Neuronal stem cell (in vitro differentiated cells): ENCODE data around the gene GRID1.

ENCODE experiments used
- DNase-seq: peaks from one replicate; pipeline ENCODE4 v3.0.0-alpha.2; 2013; ENCODE audit warnings: low spot score
- H2AFZ ChIP-seq: one replicate; pipeline ENCODE4 v1.6.1; 2013; ENCODE audit warnings: mild to moderate bottlenecking, low read length, inconsistent platforms
- H2AK5ac ChIP-seq: 2 replicates; pipeline ENCODE4 v1.6.1; 2013; ENCODE audit warnings: low read depth, mild to moderate bottlenecking, inconsistent platforms, low read length, moderate library complexity, mixed read lengths
- H2BK120ac ChIP-seq: 2 replicates; pipeline ENCODE4 v1.6.1; 2013; ENCODE audit warnings: low read depth, mild to moderate bottlenecking, inconsistent platforms, low read length, moderate library complexity, mixed read lengths
- H2BK12ac ChIP-seq: one replicate; pipeline ENCODE4 v1.6.1; 2013; ENCODE audit warnings: low read length, inconsistent platforms
- H2BK15ac ChIP-seq: 2 replicates; pipeline ENCODE4 v1.6.1; 2013; ENCODE audit warnings: mild to moderate bottlenecking, low read length, inconsistent platforms, mixed read lengths
- H2BK5ac ChIP-seq: one replicate; pipeline ENCODE4 v1.6.1; 2013; ENCODE audit warnings: inconsistent platforms, mild to moderate bottlenecking, low read length, moderate library complexity
- H3K14ac ChIP-seq: one replicate; pipeline ENCODE4 v1.6.1; 2013; ENCODE audit warnings: low read length, inconsistent platforms
- H3K18ac ChIP-seq: 2 replicates; pipeline ENCODE4 v1.6.1; 2013; ENCODE audit warnings: low read length, inconsistent platforms
- H3K23ac ChIP-seq: 2 replicates; pipeline ENCODE4 v1.6.1; 2013; ENCODE audit warnings: low read depth, mild to moderate bottlenecking, mixed read lengths, low read length, inconsistent platforms; ENCODE audit not compliant: poor library complexity
- H3K27ac ChIP-seq: replicated peaks from 3 replicates; pipeline ENCODE4 v1.5.1; 2013; ENCODE audit warnings: low read length, inconsistent platforms
- H3K27me3 ChIP-seq, 3 experiments: 2 replicates each; pipeline ENCODE4 v1.6.1; 2013; ENCODE audit warnings: low read length in 3 of 3, mild to moderate bottlenecking in 2 of 3, inconsistent platforms in 1 of 3, low read depth in 1 of 3, mixed read lengths in 1 of 3, moderate library complexity in 1 of 3; ENCODE audit not compliant: control insufficient read depth in 3 of 3, insufficient read depth in 3 of 3
- H3K36me3 ChIP-seq, 2 donors: replicated peaks in 1 of 2; 2 replicates each; pipeline ENCODE4 v1.6.1; 2013; ENCODE audit warnings: low read length in 2 of 2; ENCODE audit not compliant: control insufficient read depth in 2 of 2, insufficient read depth in 2 of 2
- H3K4ac ChIP-seq: 2 replicates; pipeline ENCODE4 v1.6.1; 2013; ENCODE audit warnings: inconsistent platforms, mild to moderate bottlenecking, low read length, moderate library complexity
- H3K4me1 ChIP-seq, 2 donors: 1 replicate in 1 of 2; 2 replicates in 1 of 2; pipeline ENCODE4 v1.6.1; 2013; ENCODE audit warnings: low read length in 2 of 2, low read depth in 1 of 2; ENCODE audit not compliant: control insufficient read depth in 2 of 2, insufficient read depth in 1 of 2
- H3K4me2 ChIP-seq: one replicate; pipeline ENCODE4 v1.6.1; 2013; ENCODE audit warnings: mild to moderate bottlenecking, low read length, inconsistent platforms; ENCODE audit not compliant: insufficient read depth, poor library complexity, severe bottlenecking
- H3K4me3 ChIP-seq, 2 donors: 2 replicates each; pipeline ENCODE4 v1.5.1; 2013; ENCODE audit warnings: low read length in 2 of 2, mild to moderate bottlenecking in 2 of 2, inconsistent platforms in 1 of 2, moderate library complexity in 1 of 2
- H3K79me1 ChIP-seq: one replicate; pipeline ENCODE4 v1.6.1; 2013; ENCODE audit warnings: low read depth, mild to moderate bottlenecking, inconsistent platforms, low read length, moderate library complexity
- H3K9ac ChIP-seq: one replicate; pipeline ENCODE4 v1.6.1; 2013; ENCODE audit warnings: mild to moderate bottlenecking, low read depth, low read length, inconsistent platforms; ENCODE audit not compliant: poor library complexity
- H3K9me3 ChIP-seq, 2 donors: replicated peaks in 1 of 2; 2 replicates each; pipeline versions ENCODE3 to v1.6.1; 2013; ENCODE audit warnings: low read length in 2 of 2, mild to moderate bottlenecking in 2 of 2, inconsistent platforms in 1 of 2, low read depth in 1 of 2, mixed read lengths in 1 of 2, moderate library complexity in 1 of 2; ENCODE audit not compliant: control insufficient read depth in 2 of 2, insufficient read depth in 1 of 2
- H4K8ac ChIP-seq: one replicate; pipeline ENCODE4 v1.6.1; 2013; ENCODE audit warnings: low read depth, mild to moderate bottlenecking, inconsistent platforms, low read length, moderate library complexity
- H4K91ac ChIP-seq: one replicate; pipeline ENCODE4 v1.6.1; 2013; ENCODE audit warnings: low read length, low read depth, mild to moderate bottlenecking, inconsistent platforms; ENCODE audit not compliant: poor library complexity
- WGBS, 2 donors: extraction: QIAGEN DNeasy Blood & Tissue Kit; methylation state at CpG; one replicate each; pipeline ENCODE4 v1.1.7; 2013; ENCODE audit warnings: missing lambda C conversion rate in 2 of 2, mixed read lengths in 1 of 2; ENCODE audit not compliant: insufficient read length in 2 of 2, insufficient replicate concordance in 1 of 2; ENCODE audit errors: extremely low coverage in 2 of 2; 5-methylcytosine and 5-hydroxymethylcytosine counted together

The GRID1 gene

DNA sequence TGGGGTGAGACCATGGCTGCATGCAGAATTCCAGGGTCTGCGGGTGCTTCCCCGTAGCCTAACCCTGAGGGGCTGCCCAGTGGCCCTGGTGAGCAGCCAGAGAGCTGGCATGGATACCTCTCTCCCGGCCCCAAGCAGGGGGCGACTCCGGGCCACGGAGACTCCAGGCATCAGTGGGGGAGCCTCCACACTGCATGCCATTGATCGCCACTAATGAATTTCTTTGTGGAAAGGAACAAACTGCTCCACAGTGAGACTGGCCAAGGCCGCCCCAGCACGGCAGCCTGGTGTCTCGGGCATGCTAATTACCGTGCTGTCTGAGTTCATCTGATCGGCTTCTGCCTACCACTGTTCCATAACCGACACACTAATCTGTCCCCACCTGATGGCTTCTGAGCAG is 184.4 kb downstream of the GRID1 start:
- no peak overlapping the region for H2BK120ac ChIP-seq
- H3K14ac ChIP-seq = no peak overlapping the region
- no peak overlapping the region for H2AFZ ChIP-seq
- H2BK15ac ChIP-seq = no peak overlapping the region
- no peak overlapping the region for H2BK5ac ChIP-seq
- no peak overlapping the region for H2BK12ac ChIP-seq
- H3K4me2 ChIP-seq = no peak overlapping the region
- no CpG with 5 or more reads among the region's 13 CpGs for WGBS, 2 donors
- H3K79me1 ChIP-seq = no peaks in the 10 kb centered on the region
- H3K9me3 ChIP-seq = peaks cover 0 to 3% of the 10 kb centered on the region in 2 donors
- H3K9ac ChIP-seq = no peak overlapping the region
- no peak overlapping the region for H4K91ac ChIP-seq
- H3K4me3 ChIP-seq = no peak overlapping the region
- no peak overlapping the region for H3K4ac ChIP-seq
- no peak overlapping the region for H4K8ac ChIP-seq
- H3K23ac ChIP-seq = no peak overlapping the region
- no peaks in the 10 kb centered on the region for H3K36me3 ChIP-seq
- DNase-seq = no peak
- H3K4me1 ChIP-seq = peaks cover 0 to 1% of the 10 kb centered on the region in 2 donors
- H3K18ac ChIP-seq = no peak overlapping the region
- peaks cover 0 to 4% (median 0%) of the 10 kb centered on the region in 3 experiments for H3K27me3 ChIP-seq
- no peak overlapping the region for H2AK5ac ChIP-seq
- no peak overlapping the region for H3K27ac ChIP-seq

DNA sequence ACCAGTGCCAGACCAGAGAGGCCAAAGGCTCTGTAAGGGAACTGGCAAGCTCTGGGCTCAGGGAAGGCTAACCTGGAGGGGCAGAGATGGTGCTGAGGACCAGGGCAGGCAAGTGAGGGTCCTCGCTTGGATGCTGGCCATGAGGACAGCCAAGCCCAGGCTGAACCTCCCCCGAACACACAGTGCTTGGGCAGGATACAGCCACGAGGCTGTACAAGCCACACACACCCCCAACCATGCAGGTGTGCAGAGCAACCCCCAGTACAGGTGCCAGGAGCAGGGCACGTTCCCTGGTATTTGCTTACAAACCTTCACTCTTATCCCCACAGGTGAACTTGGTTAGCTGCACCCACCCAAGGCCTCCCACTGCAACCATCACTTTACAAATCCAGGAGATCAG is 185.7 kb downstream of the GRID1 start:
- H3K18ac ChIP-seq = no peak overlapping the region
- H3K79me1 ChIP-seq = no peaks in the 10 kb centered on the region
- peaks cover 0 to 1% of the 10 kb centered on the region in 2 donors for H3K4me1 ChIP-seq
- no peak overlapping the region for H3K4me2 ChIP-seq
- H3K27me3 ChIP-seq = peaks cover 0 to 4% (median 0%) of the 10 kb centered on the region in 3 experiments
- H2AFZ ChIP-seq = no peak overlapping the region
- no peaks in the 10 kb centered on the region for H3K9me3 ChIP-seq
- peak overlapping the region; percentile 1 for H3K14ac ChIP-seq
- no peak overlapping the region for H3K23ac ChIP-seq
- no peak for DNase-seq
- H2AK5ac ChIP-seq = no peak overlapping the region
- H3K36me3 ChIP-seq = no peaks in the 10 kb centered on the region
- no peak overlapping the region for H2BK5ac ChIP-seq
- H2BK12ac ChIP-seq = no peak overlapping the region
- no peak overlapping the region for H4K8ac ChIP-seq
- no peak overlapping the region for H4K91ac ChIP-seq
- no CpG with 5 or more reads among the region's 4 CpGs for WGBS, 2 donors
- H3K9ac ChIP-seq = no peak overlapping the region
- no peak overlapping the region for H3K27ac ChIP-seq
- no peak overlapping the region for H2BK15ac ChIP-seq
- H3K4me3 ChIP-seq = no peak overlapping the region
- no peak overlapping the region for H3K4ac ChIP-seq
- H2BK120ac ChIP-seq = no peak overlapping the region

- Histone ChIP-seq H2AFZ (no peak overlapping the region), H3K9ac (no peak overlapping the region), H3K14ac (no peak overlapping the region), H3K4me2 (no peak overlapping the region), H3K4ac (no peak overlapping the region), H3K79me1 (no peaks in the 10 kb centered on the region), H2BK120ac (no peak overlapping the region), H3K23ac (no peak overlapping the region), H3K4me3 (no peak overlapping the region), H3K27ac (no peak overlapping the region), H2BK12ac (no peak overlapping the region), H3K36me3 (no peaks in the 10 kb centered on the region), H4K8ac (no peak overlapping the region), H3K27me3 (peaks cover 0 to 4% (median 0%) of the 10 kb centered on the region in 3 experiments), H4K91ac (no peak overlapping the region), H2AK5ac (no peak overlapping the region), H2BK5ac (no peak overlapping the region), H3K18ac (peak overlapping the region; percentile 19), H3K9me3 (no peaks in the 10 kb centered on the region), H2BK15ac (no peak overlapping the region), H3K4me1 (peaks cover 0 to 1% of the 10 kb centered on the region in 2 donors)
- WGBS, 2 donors = no CpG with 5 or more reads among the region's 7 CpGs
- DNase-seq = no peak
These were observed 186.6 kb downstream of the GRID1 start for GRCh38 chr10:86179961-86180360.

DNA sequence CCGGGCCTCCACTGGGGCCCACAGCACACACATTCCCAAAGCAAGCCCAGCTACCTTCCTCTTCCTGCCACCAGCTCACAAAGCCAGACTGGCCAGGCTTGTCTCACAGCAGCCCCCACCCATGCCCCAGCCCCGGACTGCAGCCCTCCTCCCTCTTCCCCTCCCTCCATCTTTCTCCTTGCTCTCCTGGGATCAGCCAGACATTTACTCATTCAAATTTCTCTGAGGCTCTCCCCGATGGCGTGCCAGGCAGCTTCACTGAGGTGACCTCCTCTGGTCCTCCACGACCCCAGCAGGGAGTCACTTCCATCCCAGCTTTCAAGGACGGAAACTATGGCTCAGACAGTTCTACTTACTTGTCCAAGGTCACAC is 187.5 kb downstream of the GRID1 start:
- H3K9me3 ChIP-seq = no peaks in the 10 kb centered on the region
- H2BK5ac ChIP-seq = no peak overlapping the region
- no peaks in the 10 kb centered on the region for H3K79me1 ChIP-seq
- H3K4me1 ChIP-seq = peaks cover 0 to 1% of the 10 kb centered on the region in 2 donors
- H2AK5ac ChIP-seq = no peak overlapping the region
- peaks cover 0 to 4% (median 0%) of the 10 kb centered on the region in 3 experiments for H3K27me3 ChIP-seq
- H2BK120ac ChIP-seq = no peak overlapping the region
- no peak overlapping the region for H3K14ac ChIP-seq
- H3K18ac ChIP-seq = no peak overlapping the region
- no peak overlapping the region for H4K91ac ChIP-seq
- H2AFZ ChIP-seq = no peak overlapping the region
- no peak overlapping the region for H4K8ac ChIP-seq
- WGBS, 2 donors = no CpG with 5 or more reads among the region's 6 CpGs
- H2BK15ac ChIP-seq = no peak overlapping the region
- DNase-seq = no peak
- no peak overlapping the region for H3K9ac ChIP-seq
- H2BK12ac ChIP-seq = no peak overlapping the region
- H3K36me3 ChIP-seq = no peaks in the 10 kb centered on the region
- H3K4me2 ChIP-seq = no peak overlapping the region
- no peak overlapping the region for H3K27ac ChIP-seq
- no peak overlapping the region for H3K4ac ChIP-seq
- no peak overlapping the region for H3K23ac ChIP-seq
- H3K4me3 ChIP-seq = no peak overlapping the region
